Liver (tissue), 3 donors: ENCODE measurements around the gene CUTA.

Experiments used
- ATF3 ChIP-seq: IDR thresholded peaks from 2 replicates; pipeline ENCODE4 v1.6.1; 2016; ENCODE audit warnings: antibody characterized with exemption
- CTCF ChIP-seq: fragments of 150-350 bp; IDR thresholded peaks from 2 replicates; pipeline ENCODE4 v1.5.1; 2017; ENCODE audit warnings: improper control_type of control experiment, low read depth, low read length; ENCODE audit not compliant: missing input control
- EGR1 ChIP-seq, 2 donors: IDR thresholded peaks; 2 replicates each; pipeline ENCODE4 v1.6.1; 2016 to 2018; ENCODE audit warnings: antibody characterized with exemption in 2 of 2, low read depth in 2 of 2
- GABPA ChIP-seq, 2 donors: IDR thresholded peaks in 1 of 2; conservative IDR thresholded peaks in 1 of 2; 2 replicates each; pipeline ENCODE4 v1.6.1; 2016; ENCODE audit warnings: antibody characterized with exemption in 2 of 2, mild to moderate bottlenecking in 1 of 2, moderate library complexity in 1 of 2
- JUND ChIP-seq, 2 donors: IDR thresholded peaks; 2 replicates each; pipeline ENCODE4 v1.6.1; 2016; ENCODE audit warnings: antibody characterized with exemption in 2 of 2
- MAX ChIP-seq: IDR thresholded peaks from 2 replicates; pipeline ENCODE4 v1.6.1; 2016; ENCODE audit warnings: antibody characterized with exemption
- RAD21 ChIP-seq, 2 donors: IDR thresholded peaks; 2 replicates each; pipeline ENCODE4 v1.6.1; 2016; ENCODE audit warnings: antibody characterized with exemption in 2 of 2, mild to moderate bottlenecking in 2 of 2
- REST ChIP-seq: IDR thresholded peaks from 2 replicates; pipeline ENCODE4 v1.6.1; 2016; ENCODE audit warnings: antibody characterized with exemption, mild to moderate bottlenecking
- RXRA ChIP-seq, 2 donors: IDR thresholded peaks; 2 replicates each; pipeline ENCODE4 v1.6.1; 2017 to 2018; ENCODE audit warnings: antibody characterized with exemption in 2 of 2, mild to moderate bottlenecking in 1 of 2
- SP1 ChIP-seq: IDR thresholded peaks from 2 replicates; pipeline ENCODE4 v1.6.1; 2018; ENCODE audit warnings: antibody characterized with exemption, mild to moderate bottlenecking
- TAF1 ChIP-seq: conservative IDR thresholded peaks from 2 replicates; pipeline ENCODE4 v1.6.1; 2016; ENCODE audit warnings: antibody characterized with exemption, mild to moderate bottlenecking
- YY1 ChIP-seq: IDR thresholded peaks from 2 replicates; pipeline ENCODE4 v1.6.1; 2016; ENCODE audit warnings: antibody characterized with exemption, mild to moderate bottlenecking
- ZBTB33 ChIP-seq: IDR thresholded peaks from 2 replicates; pipeline ENCODE4 v1.6.1; 2016; ENCODE audit warnings: antibody characterized with exemption
- donor health status: healthy.
- donor health status: healthy.

- TF ChIP-seq CTCF: no peak
- no peak for TF ChIP-seq YY1
- no peak for TF ChIP-seq GABPA (IDR thresholded peaks at IDR 0.05 in 1 of 2, conservative IDR thresholded peaks at IDR 0.05 in 1 of 2)
- TF ChIP-seq MAX: no peak
- TF ChIP-seq RXRA (IDR thresholded peaks at IDR 0.05): no peak
- TF ChIP-seq REST: no peak
- TF ChIP-seq JUND (IDR thresholded peaks at IDR 0.05): no peak
- TF ChIP-seq ZBTB33: no peak
- no peak for TF ChIP-seq RAD21 (IDR thresholded peaks at IDR 0.05)
- TF ChIP-seq ATF3: no peak
- no peak for TF ChIP-seq EGR1 (IDR thresholded peaks at IDR 0.05; ENCODE audit: low read depth in 2 of 2)
- no peak for TF ChIP-seq SP1
- TF ChIP-seq TAF1: no peak
These were observed 24.9 kb downstream of the CUTA start for GRCh38 chr6:33392979-33393378.
